ENCODE data around the gene RPS15.

The RPS15 gene

DNA sequence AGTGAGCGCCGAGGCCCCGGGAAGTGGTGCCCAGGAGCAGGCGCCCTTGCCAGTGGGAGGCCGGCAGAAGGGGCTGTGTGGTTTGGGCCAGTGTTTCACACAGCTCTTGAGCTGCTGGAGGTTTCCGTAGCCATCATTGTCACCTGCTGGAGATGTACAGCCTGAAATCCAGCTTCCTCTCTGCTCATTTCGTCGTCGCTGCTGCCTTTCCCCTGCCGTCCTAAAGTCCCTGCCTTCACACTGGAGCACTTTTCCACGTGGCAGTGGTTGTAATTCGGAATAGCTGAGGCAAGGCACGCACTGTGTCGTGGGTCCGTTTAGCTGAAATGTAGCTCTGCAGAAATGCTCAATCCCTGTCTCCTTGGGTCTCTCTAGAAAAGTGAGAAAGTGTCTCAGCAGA lies 17.6 kb upstream of the RPS15 start:
- Histone ChIP-seq H2AFZ (ENCODE audit: low read depth) (no peak overlapping the region), H3K36me3 (ENCODE audit: insufficient read depth) (no peaks in the 10 kb centered on the region; the same call in 1 of the 2 replicates), H3K4me3 (IDR thresholded peaks at IDR 0.05; ENCODE audit: insufficient read depth, low read depth, low read length) (no peak overlapping the region), H4K20me1 (ENCODE audit: insufficient read depth) (peaks cover 8% of the 10 kb centered on the region; the same call in 1 of the 2 replicates), H3K9ac (no peak overlapping the region), H3K27ac (no peak overlapping the region), H3K27me3 (ENCODE audit: insufficient read depth, low read depth) (no peaks in the 10 kb centered on the region), H3K4me1 (ENCODE audit: low read depth, poor library complexity, severe bottlenecking) (no peaks in the 10 kb centered on the region), H3K4me2 (no peak overlapping the region), H3K79me2 (ENCODE audit: insufficient read depth, low read depth) (peaks cover 68% of the 10 kb centered on the region)
- TF ChIP-seq CTCF (conservative IDR thresholded peaks at IDR 0.05; ENCODE audit: low read depth, low read length): no peak

DNA sequence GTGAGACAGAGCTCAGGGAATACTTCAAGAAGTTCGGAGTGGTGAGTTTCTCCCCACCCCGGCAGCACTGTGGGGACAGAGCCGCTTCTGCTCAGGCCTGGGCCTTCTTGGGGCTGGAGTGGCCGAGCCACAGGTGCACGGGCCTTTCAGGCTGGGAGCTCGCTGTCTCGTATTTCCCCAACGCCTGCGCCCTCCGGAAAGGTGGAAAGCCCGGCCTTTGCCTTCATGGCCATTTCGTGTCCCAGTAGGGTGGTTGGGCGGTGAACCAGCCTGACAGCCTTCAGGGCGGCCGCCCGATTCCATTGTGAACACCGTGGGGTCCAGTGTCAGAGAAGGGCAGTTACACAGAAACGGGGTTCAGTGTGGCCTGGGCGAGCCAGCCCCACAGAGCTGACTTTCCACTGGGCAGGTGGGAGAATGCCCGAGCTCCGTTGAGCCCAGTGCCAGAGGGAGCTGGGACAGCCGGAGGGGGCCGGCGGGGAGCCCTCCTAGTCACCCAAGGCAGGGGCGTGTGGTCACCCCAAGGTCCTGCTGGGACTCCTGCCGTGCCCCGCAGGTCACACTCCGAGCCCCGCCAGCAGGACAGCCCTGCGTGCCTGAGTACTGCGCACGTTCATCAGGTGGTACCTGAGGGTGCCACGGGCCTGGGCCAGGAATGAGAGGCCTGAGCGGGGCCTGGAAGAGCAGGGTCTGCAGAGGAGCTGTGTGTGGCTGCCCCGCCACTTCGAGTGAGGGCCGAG lies 16.8 kb upstream of the RPS15 start:
- no peaks in the 10 kb centered on the region for H3K27me3 ChIP-seq (ENCODE audit: insufficient read depth, low read depth)
- no peaks in the 10 kb centered on the region for H3K4me1 ChIP-seq (ENCODE audit: low read depth, poor library complexity, severe bottlenecking)
- no peak overlapping the region for H3K9ac ChIP-seq
- H3K27ac ChIP-seq: no peak overlapping the region
- no peak overlapping the region for H2AFZ ChIP-seq (ENCODE audit: low read depth)
- peaks cover 64% of the 10 kb centered on the region for H3K79me2 ChIP-seq (ENCODE audit: insufficient read depth, low read depth)
- no peak overlapping the region for H3K4me2 ChIP-seq
- H3K4me3 ChIP-seq (IDR thresholded peaks at IDR 0.05; ENCODE audit: insufficient read depth, low read depth, low read length): no peak overlapping the region
- TF ChIP-seq CTCF (conservative IDR thresholded peaks at IDR 0.05; ENCODE audit: low read depth, low read length): no peak
- peaks cover 10% of the 10 kb centered on the region; the same call in 1 of the 2 replicates for H4K20me1 ChIP-seq (ENCODE audit: insufficient read depth)
- no peaks in the 10 kb centered on the region; the same call in 1 of the 2 replicates for H3K36me3 ChIP-seq (ENCODE audit: insufficient read depth)

DNA sequence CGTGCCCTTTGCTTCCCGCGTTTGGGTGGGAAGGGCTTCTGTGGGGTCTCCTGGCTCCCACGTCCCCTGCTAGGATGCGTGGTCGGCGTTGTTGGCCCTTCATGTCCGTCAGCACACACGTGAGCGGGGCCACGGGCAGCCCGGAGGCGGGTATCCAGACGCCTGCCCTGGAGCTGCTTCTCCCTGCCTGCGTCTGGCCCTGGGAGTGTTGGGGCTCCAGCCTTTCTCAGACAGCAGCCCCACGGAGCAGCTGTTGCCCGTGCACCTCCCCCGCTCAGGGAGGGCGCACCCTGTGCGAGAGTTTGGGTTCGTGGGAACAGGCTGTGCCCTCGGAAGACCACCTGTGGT lies 16.3 kb upstream of the RPS15 start:
- Histone ChIP-seq H3K4me1 (ENCODE audit: low read depth, poor library complexity, severe bottlenecking) (no peaks in the 10 kb centered on the region), H2AFZ (ENCODE audit: low read depth) (no peak overlapping the region), H3K4me3 (IDR thresholded peaks at IDR 0.05; ENCODE audit: insufficient read depth, low read depth, low read length) (no peak overlapping the region), H3K27me3 (ENCODE audit: insufficient read depth, low read depth) (no peaks in the 10 kb centered on the region), H3K79me2 (ENCODE audit: insufficient read depth, low read depth) (peaks cover 59% of the 10 kb centered on the region), H3K36me3 (ENCODE audit: insufficient read depth) (no peaks in the 10 kb centered on the region; the same call in 1 of the 2 replicates), H4K20me1 (ENCODE audit: insufficient read depth) (peaks cover 10% of the 10 kb centered on the region; the same call in 1 of the 2 replicates), H3K27ac (no peak overlapping the region), H3K4me2 (no peak overlapping the region), H3K9ac (no peak overlapping the region)
- TF ChIP-seq CTCF (conservative IDR thresholded peaks at IDR 0.05; ENCODE audit: low read depth, low read length): no peak

DNA sequence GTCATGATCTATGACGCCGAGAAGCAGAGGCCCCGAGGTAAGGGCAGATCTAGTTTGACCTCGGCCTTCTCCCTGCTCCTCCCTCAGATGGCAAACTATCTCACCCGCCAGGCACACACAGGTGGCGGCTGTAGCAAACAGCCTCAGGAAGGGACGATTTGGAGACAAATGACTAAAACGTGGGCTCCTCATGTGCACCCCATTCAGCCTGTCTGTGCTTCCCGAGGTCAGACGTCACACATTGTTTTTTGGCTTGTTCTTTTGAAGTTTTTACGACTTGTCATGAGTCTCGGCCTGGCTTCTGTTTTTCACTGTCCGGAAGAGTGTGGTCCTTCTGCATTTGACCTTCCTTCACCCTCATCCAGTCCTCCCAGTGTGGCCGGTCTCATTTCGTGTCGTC lies 15.8 kb upstream of the RPS15 start:
- Histone ChIP-seq H3K79me2 (ENCODE audit: insufficient read depth, low read depth) (peaks cover 55% of the 10 kb centered on the region), H3K4me2 (no peak overlapping the region), H3K27me3 (ENCODE audit: insufficient read depth, low read depth) (no peaks in the 10 kb centered on the region), H3K27ac (no peak overlapping the region), H3K36me3 (ENCODE audit: insufficient read depth) (no peaks in the 10 kb centered on the region; the same call in 1 of the 2 replicates), H3K4me1 (ENCODE audit: low read depth, poor library complexity, severe bottlenecking) (no peaks in the 10 kb centered on the region), H2AFZ (ENCODE audit: low read depth) (no peak overlapping the region), H3K4me3 (IDR thresholded peaks at IDR 0.05; ENCODE audit: insufficient read depth, low read depth, low read length) (no peak overlapping the region), H4K20me1 (ENCODE audit: insufficient read depth) (peaks cover 10% of the 10 kb centered on the region; the same call in 1 of the 2 replicates), H3K9ac (no peak overlapping the region)
- no peak for TF ChIP-seq CTCF (conservative IDR thresholded peaks at IDR 0.05; ENCODE audit: low read depth, low read length)

All from KMS-11 (cell line).